WTC11 (cell line): ENCODE results near the gene DUOX1. TPM values are rescaled to one million over a fixed set of nuclear protein-coding genes. Genes with fewer than 3 reads are reported as not detected.

Experiments
- ATAC-seq: fragments of 200-7000 bp; cut with Tn5 transposase; 2 replicates; pipeline ENCODE4 v1.10.0; 2021; ENCODE audit warnings: mild to moderate bottlenecking, moderate library complexity
- CTCF ChIA-PET: fragments of 300-600 bp; sonication (Branson Sonifier 250); formaldehyde crosslinking; loops from one replicate; lab custom pipeline; 2021; ENCODE audit warnings: antibody characterized with exemption; lab: Charles Lee
- POLR2A ChIA-PET: fragments of 350-600 bp; sonication (Branson Sonifier 250); formaldehyde crosslinking; loops from one replicate; lab custom pipeline; 2021; ENCODE audit warnings: antibody characterized with exemption; lab: Charles Lee
- DNase-seq: peaks from one replicate; pipeline ENCODE4 v3.0.0; 2021; ENCODE audit warnings: low spot score
- H3K27ac Mint-ChIP-seq: 2 replicates; pipeline ENCODE4 v1.8.0; 2021; ENCODE audit warnings: mixed read lengths
- H3K27me3 Mint-ChIP-seq: 2 replicates; pipeline ENCODE4 v1.8.0; 2021; ENCODE audit warnings: low read depth, mild to moderate bottlenecking, moderate library complexity, mixed read lengths
- H3K36me3 Mint-ChIP-seq: 2 replicates; pipeline ENCODE4 v1.8.0; 2021; ENCODE audit warnings: mixed read lengths
- H3K4me1 Mint-ChIP-seq: 2 replicates; pipeline ENCODE4 v1.8.0; 2022; ENCODE audit warnings: mixed read lengths
- H3K4me3 Mint-ChIP-seq: 2 replicates; pipeline ENCODE4 v1.8.0; 2021; ENCODE audit warnings: mild to moderate bottlenecking, moderate library complexity, mixed read lengths
- H3K9me3 Mint-ChIP-seq: 2 replicates; pipeline ENCODE4 v1.8.0; 2021; ENCODE audit warnings: mixed read lengths
- AFF4 ChIP-seq: sonication (generic); formaldehyde crosslinking; IDR thresholded peaks from 2 replicates; pipeline ENCODE4 v1.8.1; 2023; ENCODE audit warnings: mild to moderate bottlenecking, missing genetic modification reagents, borderline replicate concordance
- CBFB ChIP-seq: sonication (generic); formaldehyde crosslinking; IDR thresholded peaks from 2 replicates; pipeline ENCODE4 v1.8.1; 2022; ENCODE audit warnings: mild to moderate bottlenecking, low read depth, missing genetic modification reagents
- ELF4 ChIP-seq: sonication (generic); formaldehyde crosslinking; IDR thresholded peaks from 2 replicates; pipeline ENCODE4 v1.8.1; 2022; ENCODE audit warnings: low read depth, mild to moderate bottlenecking, moderate library complexity, missing genetic modification reagents
- ETV6 ChIP-seq: sonication (generic); formaldehyde crosslinking; IDR thresholded peaks from 2 replicates; pipeline ENCODE4 v1.8.1; 2022; ENCODE audit warnings: mild to moderate bottlenecking, missing genetic modification reagents
- FOXJ3 ChIP-seq: sonication (generic); formaldehyde crosslinking; IDR thresholded peaks from 2 replicates; pipeline ENCODE4 v1.9.0; 2021; ENCODE audit warnings: missing genetic modification reagents, mild to moderate bottlenecking, borderline replicate concordance
- GRHL2 ChIP-seq: fragments of 250-450 bp; sonication (Bioruptor Pico); IDR thresholded peaks from 2 replicates; pipeline ENCODE4 v1.8.0; 2022; ENCODE audit warnings: mild to moderate bottlenecking, moderate library complexity; ENCODE audit not compliant: insufficient replicate concordance, severe bottlenecking
- HMGA2 ChIP-seq: fragments of 250-450 bp; sonication (Bioruptor Pico); IDR thresholded peaks from 2 replicates; pipeline ENCODE4 v1.4.0; 2021; ENCODE audit warnings: mild to moderate bottlenecking, moderate library complexity
- MYBL2 ChIP-seq: sonication (generic); formaldehyde crosslinking; IDR thresholded peaks from 2 replicates; pipeline ENCODE4 v1.8.1; 2023; ENCODE audit warnings: mild to moderate bottlenecking, moderate library complexity, missing genetic modification reagents
- NR3C1 ChIP-seq: sonication (generic); formaldehyde crosslinking; conservative IDR thresholded peaks from 2 replicates; pipeline ENCODE4 v1.8.1; 2023; ENCODE audit warnings: low read depth, mild to moderate bottlenecking, missing genetic modification reagents
- OVOL2 ChIP-seq: fragments of 250-450 bp; sonication (Bioruptor Pico); IDR thresholded peaks from 2 replicates; pipeline ENCODE4 v1.9.0; 2021; ENCODE audit warnings: mild to moderate bottlenecking, borderline replicate concordance
- RORB ChIP-seq: fragments of 250-450 bp; sonication (Bioruptor Pico); IDR thresholded peaks from 2 replicates; pipeline ENCODE4 v1.9.0; 2021; ENCODE audit warnings: mild to moderate bottlenecking
- TCF7 ChIP-seq: sonication (generic); formaldehyde crosslinking; IDR thresholded peaks from 2 replicates; pipeline ENCODE4 v1.8.0; 2022; ENCODE audit warnings: mild to moderate bottlenecking, low read depth, missing genetic modification reagents, moderate library complexity
- ZNF121 ChIP-seq: sonication (generic); formaldehyde crosslinking; IDR thresholded peaks from 2 replicates; pipeline ENCODE4 v1.8.0; 2023; ENCODE audit warnings: missing genetic modification reagents
- ZNF396 ChIP-seq: fragments of 250-450 bp; sonication (Bioruptor Pico); IDR thresholded peaks from 2 replicates; pipeline ENCODE4 v1.8.0; 2021; ENCODE audit warnings: mild to moderate bottlenecking, moderate library complexity, borderline replicate concordance
- ZNF532 ChIP-seq: fragments of 250-450 bp; sonication (Bioruptor Pico); IDR thresholded peaks from 2 replicates; pipeline ENCODE4 v1.9.0; 2021; ENCODE audit warnings: mild to moderate bottlenecking, borderline replicate concordance
- total RNA-seq: library from RNA; stranded (reverse); gene quantifications from 3 replicates; pipeline ENCODE4 v1.2.3, GENCODE V29; 2021

DUOX1 gene
- total RNA-seq, 1 experiment from 2014 or later, result 1.3 TPM

GRCh38 chr15:45087513-45087912 lies 42.3 kb upstream of the DUOX1 start:
- no peak overlapping the region for H3K27ac Mint-ChIP-seq
- ATAC-seq, result peak; percentile 60
- POLR2A ChIA-PET, result interaction anchor here (0.5 kb wide), 1 partner anchor 418 kb away, joined by 3 read pairs; no protein-coding TSS in a partner anchor
- no peak overlapping the region for H3K4me3 Mint-ChIP-seq
- H3K4me1 Mint-ChIP-seq, result no peaks in the 10 kb centered on the region
- TF ChIP-seq ETV6 (no peak), NR3C1 (CRISPR knock-in tag) (no peak), ZNF121 (CRISPR knock-in tag) (no peak), FOXJ3 (no peak)
- TF ChIP-seq, all 79 proteins: peak for 0
- no peak for DNase-seq
- Mint-ChIP-seq H3K9me3 (no peaks in the 10 kb centered on the region), H3K27me3 (peaks cover 8% of the 10 kb centered on the region), H3K36me3 (no peaks in the 10 kb centered on the region)
- CTCF ChIA-PET, result interaction anchor here (0.6 to 2.0 kb wide), 2 partner anchors 31 to 39 kb away, joined by 4 to 13 read pairs; no protein-coding TSS in a partner anchor

- POLR2A ChIA-PET, result no interaction called here
- no peaks in the 10 kb centered on the region for H3K36me3 Mint-ChIP-seq
- H3K4me1 Mint-ChIP-seq, result no peaks in the 10 kb centered on the region
- H3K27ac Mint-ChIP-seq, result no peak overlapping the region
- peaks cover 14% of the 10 kb centered on the region for H3K27me3 Mint-ChIP-seq
- no peak for ATAC-seq
- CTCF ChIA-PET, result interaction anchor here (1.2 to 2.1 kb wide), 3 partner anchors 20 to 38 kb away, joined by 3 to 9 read pairs (median 3); no protein-coding TSS in a partner anchor
- H3K4me3 Mint-ChIP-seq, result no peak overlapping the region
- no peaks in the 10 kb centered on the region for H3K9me3 Mint-ChIP-seq
- no peak for DNase-seq
- TF ChIP-seq GRHL2 (CRISPR knock-in tag), result no peak
- no peak for TF ChIP-seq ZNF532 (CRISPR knock-in tag)
- no peak for TF ChIP-seq TCF7 (CRISPR knock-in tag)
Measured at GRCh38 chr15:45088801-45089711, 40.7 kb upstream of the DUOX1 start.

- ChIA-PET POLR2A (no interaction called here), CTCF (interaction anchor here (1.3 to 2.1 kb wide), 2 partner anchors 28 to 37 kb away, joined by 3 to 9 read pairs; no protein-coding TSS in a partner anchor)
- no peak for DNase-seq
- Mint-ChIP-seq H3K4me1 (no peaks in the 10 kb centered on the region), H3K4me3 (no peak overlapping the region)
- TF ChIP-seq GRHL2 (CRISPR knock-in tag) (no peak), FOXJ3 (no peak), CBFB (CRISPR knock-in tag) (no peak), AFF4 (no peak), ZNF396 (CRISPR knock-in tag) (no peak), ELF4 (no peak), MYBL2 (CRISPR knock-in tag) (no peak), HMGA2 (CRISPR knock-in tag) (no peak), OVOL2 (CRISPR knock-in tag) (no peak), RORB (no peak)
- TF ChIP-seq, all 79 proteins: peak for 0
- H3K27me3 Mint-ChIP-seq, result peaks cover 16% of the 10 kb centered on the region
- H3K9me3 Mint-ChIP-seq, result no peaks in the 10 kb centered on the region
- no peak for ATAC-seq
- H3K36me3 Mint-ChIP-seq, result no peaks in the 10 kb centered on the region
- H3K27ac Mint-ChIP-seq, result no peak overlapping the region
Measured at GRCh38 chr15:45089712-45090373, 40.0 kb upstream of the DUOX1 start.
